ENCODE results near the gene PI16.
A peak's percentile ranks its signal among the peaks of the same experiment; 100 is the strongest.

Gene PI16

GRCh38 chr6:36954262-36954931, at the start of gene PI16:
Gene PI16 (plus strand): TSS chr6:36954738. CDS start chr6:36954761, 23 bp downstream.
- Mint-ChIP-seq H3K27ac (no peak within 1 kb of the TSS), H3K9me3 (no peaks in the 10 kb centered on the region), H3K27me3 (ENCODE audit: low read depth) (peaks cover 10% of the 10 kb centered on the region), H3K4me3 (no peak within 1 kb of the TSS), H3K36me3 (ENCODE audit: low read depth) (no peaks in the 10 kb centered on the region), H3K4me1 (peaks cover 8% of the 10 kb centered on the region)
- TF ChIP-seq CTCF (IDR thresholded peaks at IDR 0.05; ENCODE audit: unreplicated experiment in 3 of 3), result no peak

GRCh38 chr6:36904851-36905393, 49.6 kb upstream of the PI16 start:
- H3K27me3 Mint-ChIP-seq (ENCODE audit: low read depth), result peaks cover 3% of the 10 kb centered on the region

GRCh38 chr6:36906539-36907325, 47.8 kb upstream of the PI16 start:
- H3K4me3 Mint-ChIP-seq, result no peak overlapping the region
- TF ChIP-seq CTCF (IDR thresholded peaks at IDR 0.05; ENCODE audit: unreplicated experiment in 3 of 3), result no peak
- peaks cover 9% of the 10 kb centered on the region for H3K4me1 Mint-ChIP-seq
- H3K27me3 Mint-ChIP-seq (ENCODE audit: low read depth), result peaks cover 3% of the 10 kb centered on the region
- peaks cover 44% of the 10 kb centered on the region for H3K36me3 Mint-ChIP-seq (ENCODE audit: low read depth)
- no peaks in the 10 kb centered on the region for H3K9me3 Mint-ChIP-seq
- H3K27ac Mint-ChIP-seq, result no peak overlapping the region

More at GRCh38 chr6:36904851-36905393, 49.6 kb upstream of the PI16 start:
- no peak overlapping the region for H3K27ac Mint-ChIP-seq
- TF ChIP-seq CTCF (IDR thresholded peaks at IDR 0.05; ENCODE audit: unreplicated experiment in 3 of 3), result no peak
- peaks cover 44% of the 10 kb centered on the region for H3K36me3 Mint-ChIP-seq (ENCODE audit: low read depth)
- H3K9me3 Mint-ChIP-seq, result no peaks in the 10 kb centered on the region
- H3K4me1 Mint-ChIP-seq, result peaks cover 9% of the 10 kb centered on the region
- H3K4me3 Mint-ChIP-seq, result no peak overlapping the region

GRCh38 chr6:36907781-36908180, 46.8 kb upstream of the PI16 start:
- Mint-ChIP-seq H3K9me3 (no peaks in the 10 kb centered on the region), H3K4me3 (no peak overlapping the region), H3K36me3 (ENCODE audit: low read depth) (peaks cover 43% of the 10 kb centered on the region), H3K4me1 (peaks cover 9% of the 10 kb centered on the region), H3K27ac (peak overlapping the region in 2 of 3 experiments; percentile 68 to 81), H3K27me3 (ENCODE audit: low read depth) (peaks cover 3% of the 10 kb centered on the region)
- TF ChIP-seq CTCF (IDR thresholded peaks at IDR 0.05; ENCODE audit: unreplicated experiment in 3 of 3), result no peak

GRCh38 chr6:36908747-36909146, 45.8 kb upstream of the PI16 start:
- H3K27me3 Mint-ChIP-seq (ENCODE audit: low read depth), result peaks cover 3% of the 10 kb centered on the region
- H3K27ac Mint-ChIP-seq, result no peak overlapping the region
- peaks cover 9% of the 10 kb centered on the region for H3K4me1 Mint-ChIP-seq
- no peaks in the 10 kb centered on the region for H3K9me3 Mint-ChIP-seq
- peaks cover 42% of the 10 kb centered on the region for H3K36me3 Mint-ChIP-seq (ENCODE audit: low read depth)
- no peak overlapping the region for H3K4me3 Mint-ChIP-seq
- no peak for TF ChIP-seq CTCF (IDR thresholded peaks at IDR 0.05; ENCODE audit: unreplicated experiment in 3 of 3)
